Measurements from ENCODE around the gene TMX4. TPM values are rescaled to one million over a fixed set of nuclear protein-coding genes. Genes with fewer than 3 reads are reported as not detected.

TMX4 gene
- total RNA-seq, 5 donors from 2014 or later (not counting 1 experiment from before 2014, with no cell fraction given), result 44.2 to 69.7 (median 53.3) TPM

DNA sequence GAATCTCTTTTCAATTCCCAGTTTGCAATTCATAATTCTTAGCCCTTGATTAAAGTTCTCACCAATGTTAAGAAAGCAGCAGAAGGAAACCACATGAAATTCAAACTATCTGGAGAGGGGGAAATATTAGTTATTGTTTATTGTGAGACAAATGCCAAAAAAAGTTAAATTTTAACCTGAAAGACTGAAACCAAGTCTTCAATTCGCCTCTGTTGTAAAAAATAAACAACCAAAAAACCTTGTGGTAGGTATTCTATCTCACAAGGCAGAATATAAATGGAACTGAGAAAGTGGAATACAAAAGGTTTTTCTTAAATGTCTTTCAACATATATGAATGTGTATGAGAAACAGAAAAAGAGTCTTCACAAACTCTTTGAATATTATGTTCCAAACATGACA, 24.8 kb downstream of the TMX4 start:
- Mint-ChIP-seq H3K36me3 (peaks cover 33% of the 10 kb centered on the region), H3K27me3 (no peaks in the 10 kb centered on the region)
- H3K36me3 ChIP-seq (ENCODE audit: control insufficient read depth in 2 of 2, extremely low read depth in 1 of 2, insufficient read depth in 1 of 2, low read length in 1 of 2), result peaks cover 0 to 63% of the 10 kb centered on the region in 2 donors

DNA sequence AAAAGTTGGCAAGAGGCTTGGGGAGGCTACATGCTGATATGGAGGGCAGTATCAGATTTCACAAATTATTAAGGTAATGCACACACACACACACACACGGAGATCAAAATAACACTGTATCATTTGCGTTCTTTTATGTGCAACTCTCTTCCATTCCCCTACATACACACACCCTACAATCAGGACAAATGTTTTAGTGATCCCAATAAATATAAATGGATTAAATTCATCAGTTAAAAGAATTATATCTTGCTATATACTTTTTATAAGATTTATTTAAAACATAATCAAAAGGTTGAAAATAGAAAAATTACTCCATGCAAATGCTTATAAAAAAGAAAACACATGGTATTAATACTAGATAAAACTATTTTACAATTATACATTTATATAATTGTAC, 25.9 kb downstream of the TMX4 start:
- no peak for DNase-seq
- Mint-ChIP-seq H3K4me1 (no peaks in the 10 kb centered on the region), H3K9me3 (peaks cover 6 to 11% (median 6%) of the 10 kb centered on the region in 3 donors), H3K4me3 (no peak overlapping the region), H3K27ac (no peak overlapping the region), H3K36me3 (peaks cover 33% of the 10 kb centered on the region), H3K27me3 (no peaks in the 10 kb centered on the region)
- no peak overlapping the region for H3K27ac ChIP-seq (ENCODE audit: low read length)
- no peaks in the 10 kb centered on the region for H3K27me3 ChIP-seq (replicated peaks in 1 of 2; ENCODE audit: control insufficient read depth in 2 of 2, extremely low read depth in 1 of 2, insufficient read depth in 2 of 2, low read length in 1 of 2)
- peaks cover 0 to 52% of the 10 kb centered on the region in 2 donors for H3K36me3 ChIP-seq (ENCODE audit: control insufficient read depth in 2 of 2, extremely low read depth in 1 of 2, insufficient read depth in 1 of 2, low read length in 1 of 2)
- no CpG with 5 or more reads among the region's 2 CpGs for WGBS (ENCODE audit: insufficient coverage)
- H3K9me3 ChIP-seq, result peaks cover 13% of the 10 kb centered on the region
- no peak for ATAC-seq (replicated peaks in 1 of 4)
- ChIA-PET CTCF (no interaction called here), POLR2A (no interaction called here)
- no peak overlapping the region for H3K4me3 ChIP-seq (ENCODE audit: control insufficient read depth in 1 of 2, extremely low read depth in 1 of 2, low read length in 1 of 2)
- no peaks in the 10 kb centered on the region for H3K4me1 ChIP-seq (ENCODE audit: control insufficient read depth in 1 of 2, extremely low read depth in 1 of 2, insufficient read depth in 2 of 2, low read length in 2 of 2)

More for the DNA sequence above, 24.8 kb downstream of the TMX4 start:
- Mint-ChIP-seq H3K27ac (no peak overlapping the region), H3K4me3 (no peak overlapping the region), H3K9me3 (peaks cover 6 to 11% (median 6%) of the 10 kb centered on the region in 3 donors), H3K4me1 (no peaks in the 10 kb centered on the region)
- POLR2A ChIA-PET, result no interaction called here
- no peak for DNase-seq
- CTCF ChIA-PET, result interaction anchor here in 1 of 2 donors (0.6 kb wide), 1 partner anchor 10 kb away, joined by 3 read pairs; no protein-coding TSS in a partner anchor
- no peak for ATAC-seq (replicated peaks in 1 of 4)
- peaks cover 13% of the 10 kb centered on the region for H3K9me3 ChIP-seq
- H3K27me3 ChIP-seq (replicated peaks in 1 of 2; ENCODE audit: control insufficient read depth in 2 of 2, extremely low read depth in 1 of 2, insufficient read depth in 2 of 2, low read length in 1 of 2), result no peaks in the 10 kb centered on the region
- H3K4me3 ChIP-seq (ENCODE audit: control insufficient read depth in 1 of 2, extremely low read depth in 1 of 2, low read length in 1 of 2), result no peak overlapping the region
- no CpG with 5 or more reads among the region's 1 CpG for WGBS (ENCODE audit: insufficient coverage)
- no peaks in the 10 kb centered on the region for H3K4me1 ChIP-seq (ENCODE audit: control insufficient read depth in 1 of 2, extremely low read depth in 1 of 2, insufficient read depth in 2 of 2, low read length in 2 of 2)
- H3K27ac ChIP-seq (ENCODE audit: low read length), result no peak overlapping the region

DNA sequence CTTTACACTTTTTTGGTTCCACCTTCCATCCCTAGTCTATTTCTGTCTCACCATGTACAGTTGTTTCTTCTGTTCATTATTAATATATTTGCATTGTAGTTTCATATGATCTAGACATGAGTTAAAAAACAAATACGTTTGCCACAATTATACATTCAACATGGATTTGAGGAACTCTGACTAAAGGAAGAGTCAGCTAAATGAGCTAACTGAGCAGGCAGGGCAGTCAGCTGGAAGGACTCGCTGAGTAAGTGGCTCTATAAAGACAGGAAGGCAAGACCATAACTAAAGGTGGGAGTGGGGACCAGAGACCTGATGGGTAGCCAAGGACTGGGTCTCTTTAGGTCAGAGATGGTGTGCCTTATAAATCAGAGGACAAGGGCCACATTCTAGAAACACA, 26.3 kb downstream of the TMX4 start:
- CTCF ChIA-PET, result no interaction called here
- H3K36me3 ChIP-seq (ENCODE audit: control insufficient read depth in 2 of 2, extremely low read depth in 1 of 2, insufficient read depth in 1 of 2, low read length in 1 of 2), result peaks cover 0 to 47% of the 10 kb centered on the region in 2 donors
- WGBS (ENCODE audit: insufficient coverage), result 100% methylated on average over 1 of the region's 2 CpGs
- peaks cover 6 to 11% (median 6%) of the 10 kb centered on the region in 3 donors for H3K9me3 Mint-ChIP-seq
- H3K27ac Mint-ChIP-seq, result no peak overlapping the region
- H3K9me3 ChIP-seq, result peaks cover 13% of the 10 kb centered on the region
- ATAC-seq (replicated peaks in 1 of 4), result no peak
- H3K4me1 ChIP-seq (ENCODE audit: control insufficient read depth in 1 of 2, extremely low read depth in 1 of 2, insufficient read depth in 2 of 2, low read length in 2 of 2), result no peaks in the 10 kb centered on the region
- H3K36me3 Mint-ChIP-seq, result peaks cover 33% of the 10 kb centered on the region
- no peaks in the 10 kb centered on the region for H3K4me1 Mint-ChIP-seq
- H3K4me3 ChIP-seq (ENCODE audit: control insufficient read depth in 1 of 2, extremely low read depth in 1 of 2, low read length in 1 of 2), result no peak overlapping the region
- no peak for DNase-seq
- no peaks in the 10 kb centered on the region for H3K27me3 ChIP-seq (replicated peaks in 1 of 2; ENCODE audit: control insufficient read depth in 2 of 2, extremely low read depth in 1 of 2, insufficient read depth in 2 of 2, low read length in 1 of 2)
- no peak overlapping the region for H3K27ac ChIP-seq (ENCODE audit: low read length)
- no peaks in the 10 kb centered on the region for H3K27me3 Mint-ChIP-seq
- POLR2A ChIA-PET, result no interaction called here
- H3K4me3 Mint-ChIP-seq, result no peak overlapping the region

DNA sequence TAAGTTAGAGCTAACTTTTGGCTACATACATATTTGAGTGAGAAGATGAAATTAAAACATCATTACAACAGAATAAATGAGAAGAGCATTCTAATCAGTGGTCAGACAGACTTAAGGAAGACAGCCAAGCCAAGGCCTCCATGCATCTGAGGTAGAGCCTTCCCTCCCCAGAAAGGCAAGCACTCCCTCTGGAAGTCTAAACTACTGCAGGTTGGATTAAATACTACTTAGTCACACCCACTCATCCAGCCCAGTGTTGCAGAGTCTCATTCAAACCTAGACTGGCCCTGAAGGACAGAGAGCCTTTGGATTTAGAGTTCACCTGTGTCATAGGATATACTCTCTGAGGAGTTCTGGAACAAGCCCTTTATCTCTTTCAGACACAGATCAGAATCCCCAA, 29.2 kb downstream of the TMX4 start:
- peaks cover 42% of the 10 kb centered on the region for H3K36me3 Mint-ChIP-seq
- H3K27me3 Mint-ChIP-seq, result no peaks in the 10 kb centered on the region
- no peak for DNase-seq
- no peaks in the 10 kb centered on the region for H3K4me1 Mint-ChIP-seq
- ChIA-PET CTCF (interaction anchor here in 1 of 2 donors (0.6 kb wide), 1 partner anchor 54 kb away, joined by 5 read pairs; no protein-coding TSS in a partner anchor), POLR2A (no interaction called here)
- peaks cover 0 to 29% of the 10 kb centered on the region in 2 donors for H3K36me3 ChIP-seq (ENCODE audit: control insufficient read depth in 2 of 2, extremely low read depth in 1 of 2, insufficient read depth in 1 of 2, low read length in 1 of 2)
- no peak for ATAC-seq (replicated peaks in 1 of 4)
- H3K27ac Mint-ChIP-seq, result no peak overlapping the region
- H3K9me3 ChIP-seq, result peaks cover 7% of the 10 kb centered on the region
- no peak overlapping the region for H3K27ac ChIP-seq (ENCODE audit: low read length)
- no peaks in the 10 kb centered on the region for H3K27me3 ChIP-seq (replicated peaks in 1 of 2; ENCODE audit: control insufficient read depth in 2 of 2, extremely low read depth in 1 of 2, insufficient read depth in 2 of 2, low read length in 1 of 2)
- H3K4me3 ChIP-seq (ENCODE audit: control insufficient read depth in 1 of 2, extremely low read depth in 1 of 2, low read length in 1 of 2), result no peak overlapping the region
- H3K4me3 Mint-ChIP-seq, result no peak overlapping the region
- H3K9me3 Mint-ChIP-seq, result peaks cover 6 to 11% (median 6%) of the 10 kb centered on the region in 3 donors
- no peaks in the 10 kb centered on the region for H3K4me1 ChIP-seq (ENCODE audit: control insufficient read depth in 1 of 2, extremely low read depth in 1 of 2, insufficient read depth in 2 of 2, low read length in 2 of 2)

DNA sequence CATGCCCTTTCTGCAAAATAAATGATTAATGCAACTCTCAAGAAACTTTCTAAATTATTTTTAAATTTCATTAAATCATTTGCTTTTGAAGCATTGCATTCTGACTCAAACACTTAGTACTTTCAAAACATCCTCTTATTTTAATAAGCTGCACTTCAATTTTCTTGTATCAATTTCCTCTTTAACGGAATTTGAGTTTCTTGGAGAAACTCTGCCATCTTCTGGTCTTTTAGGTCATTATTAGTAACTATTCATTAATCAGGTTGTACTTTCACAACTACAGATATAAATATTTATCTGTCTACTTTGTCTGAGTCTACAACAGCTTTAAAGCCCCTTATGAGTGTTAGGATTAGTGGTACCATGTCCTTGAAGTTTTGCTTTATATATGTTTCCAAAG, 30.2 kb downstream of the TMX4 start:
- Mint-ChIP-seq H3K27me3 (no peaks in the 10 kb centered on the region), H3K36me3 (peaks cover 47% of the 10 kb centered on the region), H3K9me3 (peaks cover 3 to 8% (median 3%) of the 10 kb centered on the region in 3 donors), H3K27ac (no peak overlapping the region), H3K4me3 (no peak overlapping the region), H3K4me1 (no peaks in the 10 kb centered on the region)
- Histone ChIP-seq H3K27ac (ENCODE audit: low read length) (no peak overlapping the region), H3K27me3 (replicated peaks in 1 of 2; ENCODE audit: control insufficient read depth in 2 of 2, extremely low read depth in 1 of 2, insufficient read depth in 2 of 2, low read length in 1 of 2) (no peaks in the 10 kb centered on the region), H3K9me3 (peaks cover 4% of the 10 kb centered on the region), H3K4me1 (ENCODE audit: control insufficient read depth in 1 of 2, extremely low read depth in 1 of 2, insufficient read depth in 2 of 2, low read length in 2 of 2) (no peaks in the 10 kb centered on the region), H3K36me3 (ENCODE audit: control insufficient read depth in 2 of 2, extremely low read depth in 1 of 2, insufficient read depth in 1 of 2, low read length in 1 of 2) (peaks cover 0 to 19% of the 10 kb centered on the region in 2 donors), H3K4me3 (ENCODE audit: control insufficient read depth in 1 of 2, extremely low read depth in 1 of 2, low read length in 1 of 2) (no peak overlapping the region)
- DNase-seq, result no peak
- no peak for ATAC-seq (replicated peaks in 1 of 4)
- POLR2A ChIA-PET, result no interaction called here
- WGBS (ENCODE audit: insufficient coverage), result no CpG with 5 or more reads among the region's 1 CpG
- CTCF ChIA-PET, result interaction anchor here in 1 of 2 donors (0.6 kb wide), 1 partner anchor 770 kb away, joined by 5 read pairs; no protein-coding TSS in a partner anchor

DNA sequence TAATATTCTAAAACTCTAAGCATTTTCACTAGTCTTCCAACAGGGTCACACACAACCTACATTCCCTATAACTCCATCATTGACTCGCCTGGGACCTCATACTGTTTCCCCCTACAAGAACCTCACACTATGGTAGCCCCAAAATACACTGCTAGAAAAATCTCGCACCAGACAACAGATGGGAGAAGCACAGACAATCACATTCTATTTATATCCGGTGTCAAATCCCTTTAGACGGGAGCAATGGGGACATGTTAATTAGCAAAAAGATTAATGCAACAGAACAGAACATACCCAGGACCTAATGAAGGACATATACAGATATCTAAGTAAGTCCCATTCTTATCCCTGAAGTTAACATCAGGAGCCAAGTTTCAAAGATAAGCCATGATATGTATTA, 33.6 kb downstream of the TMX4 start:
- Histone ChIP-seq H3K36me3 (ENCODE audit: control insufficient read depth in 2 of 2, extremely low read depth in 1 of 2, insufficient read depth in 1 of 2, low read length in 1 of 2) (peaks cover 0 to 39% of the 10 kb centered on the region in 2 donors), H3K27me3 (replicated peaks in 1 of 2; ENCODE audit: control insufficient read depth in 2 of 2, extremely low read depth in 1 of 2, insufficient read depth in 2 of 2, low read length in 1 of 2) (no peaks in the 10 kb centered on the region), H3K4me1 (ENCODE audit: control insufficient read depth in 1 of 2, extremely low read depth in 1 of 2, insufficient read depth in 2 of 2, low read length in 2 of 2) (no peaks in the 10 kb centered on the region), H3K4me3 (ENCODE audit: control insufficient read depth in 1 of 2, extremely low read depth in 1 of 2, low read length in 1 of 2) (no peak overlapping the region), H3K9me3 (no peaks in the 10 kb centered on the region), H3K27ac (ENCODE audit: low read length) (no peak overlapping the region)
- H3K9me3 Mint-ChIP-seq, result no peaks in the 10 kb centered on the region
- no peak overlapping the region for H3K4me3 Mint-ChIP-seq
- ATAC-seq (replicated peaks in 1 of 4) (no peak), DNase-seq (no peak)
- ChIA-PET CTCF (no interaction called here), POLR2A (no interaction called here)
- H3K4me1 Mint-ChIP-seq, result peaks cover 0 to 8% (median 6%) of the 10 kb centered on the region in 3 donors
- H3K27ac Mint-ChIP-seq, result no peak overlapping the region
- no peaks in the 10 kb centered on the region for H3K27me3 Mint-ChIP-seq
- WGBS (ENCODE audit: insufficient coverage), result 93% methylated on average over 2 of the region's 4 CpGs
- peaks cover 42% of the 10 kb centered on the region for H3K36me3 Mint-ChIP-seq

DNA sequence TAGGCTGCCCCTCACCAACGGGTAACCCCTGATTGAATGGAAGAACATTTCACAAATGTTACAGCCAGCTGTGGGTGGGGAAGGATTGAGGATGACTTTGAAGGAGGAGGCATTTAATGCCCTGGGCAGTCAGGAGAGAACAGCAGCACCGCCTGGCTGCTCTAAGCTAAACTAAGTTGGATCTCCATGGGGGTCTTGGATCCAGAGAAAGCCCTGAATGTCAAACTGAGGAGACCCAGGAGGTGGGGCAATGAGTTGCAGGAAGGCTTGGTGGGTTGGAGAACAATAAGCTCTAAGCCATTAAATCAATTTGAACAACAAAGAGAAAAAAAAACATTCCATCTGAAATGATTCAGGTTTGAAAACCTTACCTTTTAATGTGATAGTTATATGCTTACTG, 35.4 kb downstream of the TMX4 start:
- H3K27ac Mint-ChIP-seq, result peak overlapping the region in 1 of 2 donors; percentile 48
- no peak overlapping the region for H3K4me3 Mint-ChIP-seq
- H3K9me3 ChIP-seq, result no peaks in the 10 kb centered on the region
- H3K36me3 ChIP-seq (ENCODE audit: control insufficient read depth in 2 of 2, extremely low read depth in 1 of 2, insufficient read depth in 1 of 2, low read length in 1 of 2), result peaks cover 0 to 42% of the 10 kb centered on the region in 2 donors
- H3K9me3 Mint-ChIP-seq, result no peaks in the 10 kb centered on the region
- no peak for DNase-seq
- no peaks in the 10 kb centered on the region for H3K4me1 ChIP-seq (ENCODE audit: control insufficient read depth in 1 of 2, extremely low read depth in 1 of 2, insufficient read depth in 2 of 2, low read length in 2 of 2)
- no peak overlapping the region for H3K27ac ChIP-seq (ENCODE audit: low read length)
- POLR2A ChIA-PET, result no interaction called here
- ATAC-seq (replicated peaks in 1 of 4), result no peak
- H3K27me3 Mint-ChIP-seq, result no peaks in the 10 kb centered on the region
- peaks cover 0 to 15% (median 14%) of the 10 kb centered on the region in 3 donors for H3K4me1 Mint-ChIP-seq
- CTCF ChIA-PET, result interaction anchor here in 1 of 2 donors (0.6 kb wide), 1 partner anchor 11 kb away, joined by 3 read pairs; no protein-coding TSS in a partner anchor
- WGBS (ENCODE audit: insufficient coverage), result 90% methylated on average over 1 of the region's 2 CpGs
- H3K27me3 ChIP-seq (replicated peaks in 1 of 2; ENCODE audit: control insufficient read depth in 2 of 2, extremely low read depth in 1 of 2, insufficient read depth in 2 of 2, low read length in 1 of 2), result no peaks in the 10 kb centered on the region
- no peak overlapping the region for H3K4me3 ChIP-seq (ENCODE audit: control insufficient read depth in 1 of 2, extremely low read depth in 1 of 2, low read length in 1 of 2)
- peaks cover 45% of the 10 kb centered on the region for H3K36me3 Mint-ChIP-seq

Measured in T-cell (primary cell).